ENCODE results near the gene TMOD3.

TMOD3 gene

DNA sequence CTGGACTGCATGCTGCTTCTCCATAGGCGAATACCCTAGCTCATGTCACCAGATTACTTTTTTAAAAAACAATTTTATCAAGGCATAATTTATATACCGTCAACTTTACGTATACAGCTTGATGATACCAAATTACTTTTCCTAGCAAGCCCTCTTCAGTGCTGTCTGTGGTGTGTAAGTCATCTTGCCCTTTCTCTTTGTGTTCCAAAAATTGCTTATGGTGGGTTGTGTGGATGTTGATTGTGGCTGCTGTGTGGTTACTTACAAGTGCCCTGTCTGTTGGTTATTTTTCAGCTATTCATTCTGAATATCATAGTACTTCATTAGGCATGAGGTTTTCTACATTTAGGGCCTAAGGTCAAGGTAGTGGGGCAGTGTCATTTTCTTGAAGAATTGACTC, 12.8 kb downstream of the TMOD3 start:
- no peaks in the 10 kb centered on the region for H3K27me3 ChIP-seq (replicated peaks; ENCODE audit: control insufficient read depth, insufficient read depth, low read length)
- no peaks in the 10 kb centered on the region for H3K36me3 ChIP-seq (ENCODE audit: control insufficient read depth, insufficient read depth, low read length)
- no peak overlapping the region for H3K4me3 ChIP-seq (replicated peaks; ENCODE audit: low read depth, low read length)
- no peak for DNase-seq (ENCODE audit: extremely low read depth, insufficient read length)
- TF ChIP-seq, protein P1, sequence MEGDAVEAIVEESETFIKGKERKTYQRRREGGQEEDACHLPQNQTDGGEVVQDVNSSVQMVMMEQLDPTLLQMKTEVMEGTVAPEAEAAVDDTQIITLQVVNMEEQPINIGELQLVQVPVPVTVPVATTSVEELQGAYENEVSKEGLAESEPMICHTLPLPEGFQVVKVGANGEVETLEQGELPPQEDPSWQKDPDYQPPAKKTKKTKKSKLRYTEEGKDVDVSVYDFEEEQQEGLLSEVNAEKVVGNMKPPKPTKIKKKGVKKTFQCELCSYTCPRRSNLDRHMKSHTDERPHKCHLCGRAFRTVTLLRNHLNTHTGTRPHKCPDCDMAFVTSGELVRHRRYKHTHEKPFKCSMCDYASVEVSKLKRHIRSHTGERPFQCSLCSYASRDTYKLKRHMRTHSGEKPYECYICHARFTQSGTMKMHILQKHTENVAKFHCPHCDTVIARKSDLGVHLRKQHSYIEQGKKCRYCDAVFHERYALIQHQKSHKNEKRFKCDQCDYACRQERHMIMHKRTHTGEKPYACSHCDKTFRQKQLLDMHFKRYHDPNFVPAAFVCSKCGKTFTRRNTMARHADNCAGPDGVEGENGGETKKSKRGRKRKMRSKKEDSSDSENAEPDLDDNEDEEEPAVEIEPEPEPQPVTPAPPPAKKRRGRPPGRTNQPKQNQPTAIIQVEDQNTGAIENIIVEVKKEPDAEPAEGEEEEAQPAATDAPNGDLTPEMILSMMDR (IDR thresholded peaks at IDR 0.05; ENCODE audit: insufficient read depth, low read length, poor library complexity, severe bottlenecking) = no peak

DNA sequence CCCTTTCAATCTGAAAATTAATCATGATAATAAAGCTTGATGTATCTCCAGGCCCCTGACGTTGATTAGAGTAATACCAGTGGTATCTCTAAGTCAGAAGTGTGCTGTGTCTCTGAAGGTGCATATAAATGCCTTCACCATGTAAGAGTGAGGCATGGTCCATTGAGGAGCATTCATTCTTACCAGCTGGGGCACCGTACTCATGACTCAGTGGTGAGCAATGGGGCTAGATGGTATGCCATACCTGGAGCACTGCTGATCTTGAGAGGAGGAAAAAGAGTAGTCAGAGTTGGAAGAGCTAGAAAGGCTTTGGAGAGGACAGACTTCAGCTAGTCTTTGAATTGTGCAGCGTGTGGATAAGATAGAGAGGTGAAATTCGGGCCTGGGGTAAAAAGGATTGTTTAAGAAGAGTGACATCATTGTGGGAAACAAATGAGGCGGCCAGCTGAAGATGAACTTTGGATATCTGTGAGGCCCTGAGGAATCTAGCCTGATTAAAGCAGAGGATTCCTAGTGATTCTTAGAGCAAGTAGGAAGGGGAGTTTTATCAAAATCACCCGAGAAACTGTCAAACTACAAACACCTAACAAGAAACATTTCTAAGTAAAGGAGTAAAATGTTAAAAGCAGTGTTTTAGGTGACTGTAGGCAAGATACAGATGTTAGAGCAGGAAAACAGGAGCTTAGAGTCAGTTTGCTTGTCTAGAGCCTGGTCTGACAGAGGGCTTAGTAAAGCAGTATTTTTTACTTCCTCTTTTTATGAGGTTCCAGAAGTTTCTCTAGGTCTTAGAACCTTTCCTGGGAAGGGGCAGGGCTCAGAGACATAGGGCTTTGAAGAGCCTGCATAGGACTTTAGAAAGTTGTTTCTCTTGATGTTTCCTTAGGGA, 13.6 kb downstream of the TMOD3 start:
- no peaks in the 10 kb centered on the region for H3K36me3 ChIP-seq (ENCODE audit: control insufficient read depth, insufficient read depth, low read length)
- no peak overlapping the region for H3K4me3 ChIP-seq (replicated peaks; ENCODE audit: low read depth, low read length)
- no peak for DNase-seq (ENCODE audit: extremely low read depth, insufficient read length)
- H3K27me3 ChIP-seq (replicated peaks; ENCODE audit: control insufficient read depth, insufficient read depth, low read length) = no peaks in the 10 kb centered on the region
- TF ChIP-seq, protein P1 (IDR thresholded peaks at IDR 0.05; ENCODE audit: insufficient read depth, low read length, poor library complexity, severe bottlenecking) = no peak

- Histone ChIP-seq H3K27me3 (replicated peaks; ENCODE audit: control insufficient read depth, insufficient read depth, low read length) (no peaks in the 10 kb centered on the region), H3K36me3 (ENCODE audit: control insufficient read depth, insufficient read depth, low read length) (no peaks in the 10 kb centered on the region), H3K4me3 (replicated peaks; ENCODE audit: low read depth, low read length) (no peak overlapping the region)
- TF ChIP-seq, protein P1 (IDR thresholded peaks at IDR 0.05; ENCODE audit: insufficient read depth, low read length, poor library complexity, severe bottlenecking) = no peak
- DNase-seq (ENCODE audit: extremely low read depth, insufficient read length) = no peak
Measured at GRCh38 chr15:51844747-51845426, 15.4 kb downstream of the TMOD3 start.

DNA sequence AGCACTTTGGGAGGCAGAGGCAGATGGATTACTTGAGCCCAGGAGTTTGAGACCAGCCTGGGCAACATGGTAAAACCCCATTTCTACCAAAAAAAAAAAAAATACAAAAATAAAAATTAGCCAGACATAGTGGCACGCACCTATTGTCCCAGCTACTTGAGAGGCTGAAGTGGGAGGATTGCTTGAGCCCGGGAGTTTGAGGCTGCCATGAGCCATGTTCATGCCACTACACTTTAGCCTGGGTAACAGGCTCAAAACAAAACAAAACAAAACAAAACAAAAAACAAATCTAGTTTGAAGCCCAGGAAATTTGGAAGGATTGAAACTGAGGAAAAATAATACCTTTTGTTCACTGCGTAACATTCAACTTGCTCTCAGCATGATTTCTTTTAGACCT, 16.6 kb downstream of the TMOD3 start:
- TF ChIP-seq, protein P1 (IDR thresholded peaks at IDR 0.05; ENCODE audit: insufficient read depth, low read length, poor library complexity, severe bottlenecking) = no peak
- no peak overlapping the region for H3K4me3 ChIP-seq (replicated peaks; ENCODE audit: low read depth, low read length)
- no peaks in the 10 kb centered on the region for H3K27me3 ChIP-seq (replicated peaks; ENCODE audit: control insufficient read depth, insufficient read depth, low read length)
- H3K36me3 ChIP-seq (ENCODE audit: control insufficient read depth, insufficient read depth, low read length) = no peaks in the 10 kb centered on the region
- DNase-seq (ENCODE audit: extremely low read depth, insufficient read length) = no peak

- Histone ChIP-seq H3K4me3 (replicated peaks; ENCODE audit: low read depth, low read length) (no peak overlapping the region), H3K27me3 (replicated peaks; ENCODE audit: control insufficient read depth, insufficient read depth, low read length) (no peaks in the 10 kb centered on the region), H3K36me3 (ENCODE audit: control insufficient read depth, insufficient read depth, low read length) (no peaks in the 10 kb centered on the region)
- DNase-seq (ENCODE audit: extremely low read depth, insufficient read length) = no peak
- TF ChIP-seq, protein P1 (IDR thresholded peaks at IDR 0.05; ENCODE audit: insufficient read depth, low read length, poor library complexity, severe bottlenecking) = no peak
Measured at GRCh38 chr15:51846463-51847230, 17.2 kb downstream of the TMOD3 start.
